RWPE2 (cell line): ENCODE measurements around the gene STOML1.

ENCODE experiments used
- ATAC-seq: fragments of 200-7000 bp; cut with Tn5 transposase; 3 replicates; pipeline ENCODE4 v1.9.1; 2021; ENCODE audit warnings: low read depth
- DNase-seq: peaks from one replicate; pipeline ENCODE4 v3.0.0-alpha.2; 2020; ENCODE audit warnings: low spot score
- H3K27ac ChIP-seq: fragments of 450-650 bp; 2 replicates; pipeline ENCODE4 v1.5.1; 2017; ENCODE audit warnings: mild to moderate bottlenecking; ENCODE audit not compliant: poor library complexity, severe bottlenecking
- H3K27me3 ChIP-seq: fragments of 250-450 bp; sonication (Bioruptor Pico); 2 replicates; pipeline ENCODE4 v1.5.1; 2021; ENCODE audit warnings: mild to moderate bottlenecking, moderate library complexity; ENCODE audit not compliant: insufficient read depth, poor library complexity, severe bottlenecking
- H3K36me3 ChIP-seq: fragments of 250-450 bp; sonication (Bioruptor Pico); 2 replicates; pipeline ENCODE4 v1.5.1; 2020; ENCODE audit warnings: low read depth, mild to moderate bottlenecking, moderate library complexity
- H3K4me1 ChIP-seq: fragments of 250-450 bp; sonication (Bioruptor Pico); 2 replicates; pipeline ENCODE4 v1.5.1; 2021; ENCODE audit warnings: mild to moderate bottlenecking, moderate library complexity; ENCODE audit not compliant: insufficient read depth, poor library complexity, severe bottlenecking
- H3K4me3 ChIP-seq: fragments of 250-450 bp; sonication (Bioruptor Pico); 2 replicates; pipeline ENCODE4 v1.5.1; 2021; ENCODE audit warnings: mild to moderate bottlenecking, moderate library complexity; ENCODE audit not compliant: severe bottlenecking
- H3K9me3 ChIP-seq: fragments of 250-450 bp; sonication (Bioruptor Pico); 2 replicates; pipeline ENCODE4 v1.5.1; 2021; ENCODE audit warnings: mild to moderate bottlenecking, moderate library complexity; ENCODE audit not compliant: severe bottlenecking
- CTCF ChIP-seq: fragments of 450-650 bp; IDR thresholded peaks from one replicate; pipeline ENCODE4 v1.5.1; 2017; ENCODE audit warnings: mild to moderate bottlenecking, moderate library complexity; ENCODE audit not compliant: poor library complexity, severe bottlenecking

STOML1 gene

GRCh38 chr15:73932381-73933191 lies 59.5 kb downstream of the STOML1 start:
- Histone ChIP-seq H3K4me3 (no peak overlapping the region), H3K9me3 (no peaks in the 10 kb centered on the region), H3K4me1 (peaks cover 17% of the 10 kb centered on the region), H3K27ac (no peak overlapping the region), H3K36me3 (no peaks in the 10 kb centered on the region), H3K27me3 (no peaks in the 10 kb centered on the region)
- DNase-seq, result no peak
- TF ChIP-seq CTCF, result no peak
- no peak for ATAC-seq

- Histone ChIP-seq H3K27me3 (no peaks in the 10 kb centered on the region), H3K27ac (no peak overlapping the region), H3K9me3 (no peaks in the 10 kb centered on the region), H3K4me3 (no peak overlapping the region), H3K36me3 (no peaks in the 10 kb centered on the region), H3K4me1 (peaks cover 13% of the 10 kb centered on the region)
- no peak for TF ChIP-seq CTCF
- ATAC-seq, result no peak
- DNase-seq, result no peak
Observed at GRCh38 chr15:73931441-73931840, 60.7 kb downstream of the STOML1 start.

DNA sequence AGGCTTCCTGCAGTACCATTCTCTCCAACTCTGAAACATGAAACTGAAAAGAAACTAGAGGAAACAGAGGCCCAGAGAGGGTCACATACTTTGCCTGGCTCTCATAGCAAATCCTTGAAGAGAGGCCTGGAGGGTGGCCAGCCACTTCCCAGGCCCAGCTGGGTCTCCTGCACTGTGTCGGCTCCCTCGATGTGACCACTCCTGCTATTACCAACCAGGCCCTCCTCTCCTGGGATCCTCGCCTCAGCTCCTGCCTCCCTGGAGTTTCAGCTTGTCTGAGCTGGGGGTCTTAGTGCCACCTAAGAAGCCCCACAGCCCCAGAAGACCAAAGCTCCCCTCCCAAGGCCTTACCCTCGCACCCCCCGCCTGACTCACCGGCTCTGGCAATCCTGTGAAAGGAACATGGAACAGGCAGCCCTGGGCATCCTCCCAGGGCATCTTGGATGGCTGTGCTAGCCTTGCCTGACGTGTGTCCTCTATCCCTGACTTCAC lies 61.3 kb downstream of the STOML1 start:
- Histone ChIP-seq H3K9me3 (no peaks in the 10 kb centered on the region), H3K36me3 (no peaks in the 10 kb centered on the region), H3K4me3 (no peak overlapping the region), H3K27me3 (no peaks in the 10 kb centered on the region), H3K27ac (no peak overlapping the region), H3K4me1 (peaks cover 7% of the 10 kb centered on the region)
- no peak for DNase-seq
- no peak for TF ChIP-seq CTCF
- ATAC-seq, result no peak

- Histone ChIP-seq H3K4me1 (peaks cover 4% of the 10 kb centered on the region), H3K36me3 (no peaks in the 10 kb centered on the region), H3K27me3 (no peaks in the 10 kb centered on the region), H3K9me3 (no peaks in the 10 kb centered on the region), H3K27ac (no peak overlapping the region), H3K4me3 (no peak overlapping the region)
- ATAC-seq, result no peak
- TF ChIP-seq CTCF, result no peak
- no peak for DNase-seq
Observed at GRCh38 chr15:73930371-73930770, 61.7 kb downstream of the STOML1 start.

DNA sequence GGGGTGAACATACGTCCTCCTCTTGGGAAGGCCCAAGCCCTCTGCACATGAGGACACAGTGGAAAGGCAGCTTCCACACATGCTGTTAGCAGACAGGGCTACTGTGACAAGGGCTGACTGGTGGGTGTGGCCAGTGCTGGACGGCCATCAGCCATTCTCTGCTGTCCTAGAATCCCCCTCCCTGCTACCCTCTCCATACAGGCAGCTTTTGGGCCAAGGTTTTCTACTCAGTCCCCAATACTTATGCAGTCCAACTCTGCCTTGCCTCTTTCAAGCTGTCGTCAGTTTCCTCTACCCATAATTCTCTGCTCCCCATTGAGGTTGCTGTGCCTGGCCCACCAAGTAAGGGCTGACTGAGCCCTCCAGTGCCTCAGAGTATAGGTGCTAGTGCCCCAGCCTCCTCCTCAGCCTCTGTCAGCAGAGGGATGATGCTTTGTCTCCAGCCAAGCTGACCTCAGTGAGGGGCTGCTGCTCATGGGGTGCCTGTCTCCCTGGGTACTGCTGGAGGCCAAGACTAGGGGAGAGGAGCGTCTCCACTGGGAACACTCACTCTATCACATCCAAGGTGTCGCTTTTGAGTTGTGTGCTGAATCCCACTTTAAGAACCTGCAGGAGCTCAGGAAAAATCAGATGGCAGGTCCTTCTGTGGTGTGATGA lies 63.0 kb downstream of the STOML1 start:
- Histone ChIP-seq H3K36me3 (no peaks in the 10 kb centered on the region), H3K9me3 (no peaks in the 10 kb centered on the region), H3K27me3 (no peaks in the 10 kb centered on the region), H3K27ac (no peak overlapping the region), H3K4me1 (peaks cover 11% of the 10 kb centered on the region), H3K4me3 (no peak overlapping the region)
- no peak for TF ChIP-seq CTCF
- ATAC-seq (no peak), DNase-seq (no peak)
